Thoracic aorta (tissue), 2 donors: Measurements from ENCODE around the gene SMIM24. TPM values are rescaled to one million over a fixed set of nuclear protein-coding genes. Genes with fewer than 3 reads are reported as not detected.
"Not testable (repeated sequence)": the region's sequence is repeated elsewhere in the genome, so short reads cannot be mapped to it uniquely, and the experiment has no call there.

Experiments used
- ATAC-seq: fragments of 150-250 bp; one replicate; pipeline ENCODE4 v1.8.0; 2017; ENCODE audit warnings: low read depth; ENCODE audit not compliant: insufficient number of reproducible peaks, low FRiP score
- DNase-seq: peaks from one replicate; pipeline ENCODE4 v3.0.0-alpha.2; 2020; ENCODE audit warnings: low spot score
- H3K27ac ChIP-seq, 2 donors: fragments of 200-600 bp; sonication (generic); 1 replicate in 1 of 2; 2 replicates in 1 of 2; pipeline ENCODE4 v1.5.1; 2016; ENCODE audit warnings: mild to moderate bottlenecking in 2 of 2, moderate library complexity in 2 of 2
- H3K27me3 ChIP-seq: fragments of 200-600 bp; sonication (generic); replicated peaks from 2 replicates; pipeline ENCODE4 v1.6.0; 2016; ENCODE audit warnings: mild to moderate bottlenecking; ENCODE audit not compliant: insufficient read depth
- H3K36me3 ChIP-seq: fragments of 200-600 bp; sonication (generic); one replicate; pipeline ENCODE4 v1.5.1; 2016
- H3K4me1 ChIP-seq, 2 donors: fragments of 200-600 bp; sonication (generic); 1 replicate in 1 of 2; 2 replicates in 1 of 2; pipeline versions ENCODE4 v1.5.1 to v1.6.0; 2016; ENCODE audit warnings: low read depth in 2 of 2, mild to moderate bottlenecking in 1 of 2; ENCODE audit not compliant: control insufficient read depth in 1 of 2
- H3K4me3 ChIP-seq: fragments of 200-600 bp; sonication (generic); 2 replicates; pipeline ENCODE4 v1.5.1; 2016; ENCODE audit warnings: mild to moderate bottlenecking
- H3K9me3 ChIP-seq: fragments of 200-600 bp; sonication (generic); 2 replicates; pipeline ENCODE4 v1.5.1; 2016
- total RNA-seq, 2 donors: library from RNA; depleted of rRNA; stranded (reverse); fragments of >200 nt; gene quantifications; one replicate each; pipeline versions ENCODE4 v1.1.0 to v1.2.3, GENCODE V29; 2016
- TF ChIP-seq, protein P1 (sequence below): fragments of 200-600 bp; sonication (generic); IDR thresholded peaks from one replicate; pipeline ENCODE4 v1.5.1; 2019; ENCODE audit warnings: antibody characterized with exemption

Gene SMIM24
- total RNA-seq, 2 donors from 2014 or later: not detected

GRCh38 chr19:3455393-3455955, 24.9 kb downstream of the SMIM24 start:
- TF ChIP-seq, protein P1, sequence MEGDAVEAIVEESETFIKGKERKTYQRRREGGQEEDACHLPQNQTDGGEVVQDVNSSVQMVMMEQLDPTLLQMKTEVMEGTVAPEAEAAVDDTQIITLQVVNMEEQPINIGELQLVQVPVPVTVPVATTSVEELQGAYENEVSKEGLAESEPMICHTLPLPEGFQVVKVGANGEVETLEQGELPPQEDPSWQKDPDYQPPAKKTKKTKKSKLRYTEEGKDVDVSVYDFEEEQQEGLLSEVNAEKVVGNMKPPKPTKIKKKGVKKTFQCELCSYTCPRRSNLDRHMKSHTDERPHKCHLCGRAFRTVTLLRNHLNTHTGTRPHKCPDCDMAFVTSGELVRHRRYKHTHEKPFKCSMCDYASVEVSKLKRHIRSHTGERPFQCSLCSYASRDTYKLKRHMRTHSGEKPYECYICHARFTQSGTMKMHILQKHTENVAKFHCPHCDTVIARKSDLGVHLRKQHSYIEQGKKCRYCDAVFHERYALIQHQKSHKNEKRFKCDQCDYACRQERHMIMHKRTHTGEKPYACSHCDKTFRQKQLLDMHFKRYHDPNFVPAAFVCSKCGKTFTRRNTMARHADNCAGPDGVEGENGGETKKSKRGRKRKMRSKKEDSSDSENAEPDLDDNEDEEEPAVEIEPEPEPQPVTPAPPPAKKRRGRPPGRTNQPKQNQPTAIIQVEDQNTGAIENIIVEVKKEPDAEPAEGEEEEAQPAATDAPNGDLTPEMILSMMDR: no peak
- Histone ChIP-seq H3K27ac (peak overlapping the region in 1 of 2 donors; percentile 98), H3K27me3 (no peaks in the 10 kb centered on the region), H3K36me3 (peaks cover 49% of the 10 kb centered on the region), H3K4me1 (peaks cover 31 to 55% of the 10 kb centered on the region in 2 donors), H3K4me3 (no peak overlapping the region), H3K9me3 (no peaks in the 10 kb centered on the region)
- DNase-seq: no peak
- ATAC-seq: no peak

DNA sequence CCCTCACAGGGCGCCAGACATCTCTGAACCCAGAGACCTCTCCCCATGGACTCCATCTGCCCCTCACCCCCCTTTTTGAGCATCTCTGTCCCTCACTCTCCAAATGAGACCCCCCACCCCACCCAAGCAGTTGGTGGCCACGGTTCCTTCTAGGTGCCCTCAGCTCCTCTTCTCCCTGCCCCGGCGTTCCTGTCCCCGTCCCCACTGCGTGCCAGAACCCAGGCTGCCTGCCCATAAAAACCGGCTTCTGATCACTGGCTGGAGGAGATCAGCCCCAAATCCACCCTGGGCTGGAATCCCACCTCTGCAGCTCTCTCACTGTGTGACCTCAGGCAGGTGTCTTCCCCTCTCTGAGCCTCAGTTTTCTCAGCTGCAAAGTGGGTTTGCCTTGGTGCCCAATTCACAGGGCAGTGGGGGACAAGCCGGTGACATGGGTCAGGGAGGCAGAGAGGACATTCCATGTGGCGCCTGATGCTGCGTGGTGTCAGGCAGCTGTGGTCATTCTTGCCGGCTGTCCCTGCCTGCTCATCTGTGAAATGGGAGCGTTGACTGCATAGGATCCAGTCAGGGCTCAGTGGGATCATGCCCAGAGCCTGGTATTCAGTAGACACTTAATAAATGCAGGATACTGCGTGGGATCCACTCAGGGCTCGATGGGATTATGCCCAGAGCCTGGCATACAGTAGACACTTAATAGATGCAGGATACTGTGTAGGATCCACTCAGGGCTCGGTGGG, 25.5 kb downstream of the SMIM24 start:
- ATAC-seq (no peak), DNase-seq (no peak)
- Histone ChIP-seq H3K27ac (peak overlapping the region; percentile 18 to 42), H3K4me1 (peaks cover 25 to 50% of the 10 kb centered on the region in 2 donors), H3K27me3 (no peaks in the 10 kb centered on the region), H3K4me3 (no peak overlapping the region), H3K9me3 (no peaks in the 10 kb centered on the region), H3K36me3 (peaks cover 50% of the 10 kb centered on the region)
- TF ChIP-seq, protein P1: no peak

DNA sequence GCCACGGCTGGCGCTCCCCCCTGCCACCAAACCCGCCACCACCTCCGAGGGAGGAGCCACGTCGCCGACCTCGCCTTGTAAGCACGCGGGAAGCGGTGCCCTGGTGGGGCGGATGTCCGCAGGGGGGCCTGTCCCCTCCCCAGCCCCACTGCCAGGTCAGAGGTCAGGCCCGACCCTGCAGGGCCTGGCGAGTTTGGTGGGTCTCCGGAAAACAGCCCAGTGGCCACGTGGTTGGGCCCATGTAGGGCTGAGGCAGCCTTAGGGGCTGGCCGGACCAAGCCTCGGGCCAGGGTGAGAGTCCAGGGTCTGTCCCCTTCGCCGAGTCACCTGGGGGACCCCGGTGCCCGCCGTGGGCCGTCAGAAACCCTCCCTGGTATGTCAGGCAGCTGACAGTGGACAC, 26.5 kb downstream of the SMIM24 start:
- TF ChIP-seq, protein P1: no peak
- Histone ChIP-seq H3K9me3 (no peaks in the 10 kb centered on the region), H3K4me1 (peaks cover 18 to 41% of the 10 kb centered on the region in 2 donors), H3K27ac (peak overlapping the region; percentile 42 to 43), H3K36me3 (peaks cover 59% of the 10 kb centered on the region), H3K27me3 (no peaks in the 10 kb centered on the region), H3K4me3 (no peak overlapping the region)
- ATAC-seq: no peak
- no peak for DNase-seq

- not testable (repeated sequence) for H3K9me3 ChIP-seq, H3K27me3 ChIP-seq, ATAC-seq, H3K4me3 ChIP-seq, DNase-seq
- Histone ChIP-seq H3K4me1 (peaks cover 9 to 31% of the 10 kb centered on the region in 2 donors), H3K36me3 (peaks cover 62% of the 10 kb centered on the region), H3K27ac (peak overlapping the region; percentile 37 to 94)
Measured at GRCh38 chr19:3452942-3453214, 27.4 kb downstream of the SMIM24 start.

GRCh38 chr19:3452171-3452941, 28.0 kb downstream of the SMIM24 start:
- Histone ChIP-seq H3K4me1 (peaks cover 9 to 26% of the 10 kb centered on the region in 2 donors), H3K27ac (peak overlapping the region; percentile 37 to 94), H3K9me3 (no peaks in the 10 kb centered on the region), H3K27me3 (no peaks in the 10 kb centered on the region), H3K36me3 (peaks cover 65% of the 10 kb centered on the region), H3K4me3 (no peak overlapping the region)
- TF ChIP-seq, protein P1: no peak
- DNase-seq (no peak), ATAC-seq (no peak)
